Measurements from ENCODE around the gene PIP4K2B. TPM values are rescaled to one million over a fixed set of nuclear protein-coding genes. Genes with fewer than 3 reads are reported as not detected.

The PIP4K2B gene
- total RNA-seq, 4 donors from 2014 or later, result 15.3 to 63.5 (median 23.5) TPM

DNA sequence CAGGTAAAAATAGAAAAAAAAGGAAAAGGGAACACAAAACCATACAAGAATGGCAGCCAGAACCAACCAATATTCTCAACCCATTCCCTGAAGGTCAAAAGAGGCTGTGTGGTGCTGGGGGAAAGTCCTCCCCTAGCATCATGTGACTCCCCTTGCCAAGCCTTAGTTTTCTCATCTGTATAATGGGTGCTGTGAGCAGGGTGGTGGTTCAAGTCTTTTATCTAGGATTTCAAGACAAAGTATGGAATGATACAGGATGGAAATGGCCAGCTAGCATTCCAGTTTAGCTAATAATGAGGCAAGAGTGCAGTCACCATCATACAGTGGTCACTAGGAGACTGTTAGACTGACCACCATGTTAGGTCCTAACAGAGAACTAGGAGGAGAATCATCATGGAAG, 26.1 kb downstream of the PIP4K2B start:
- Histone ChIP-seq H3K4me3 (no peak overlapping the region), H3K27me3 (no peaks in the 10 kb centered on the region), H3K27ac (no peak overlapping the region), H3K36me3 (peaks cover 0 to 74% (median 33%) of the 10 kb centered on the region in 4 donors), H3K9me3 (no peaks in the 10 kb centered on the region), H3K4me1 (no peaks in the 10 kb centered on the region)
- DNase-seq, result no peak
- intact Hi-C loops (cut with DNase I; ENCODE audit: low total_unique reads) (no loop called here), in situ Hi-C loops (cut with MboI; ENCODE audit: low pct_ligation_motif_present in 1 of 4, low pct_unique_long_range_greater_than_20kb in 1 of 4, low sequenced_read_pairs in 3 of 4) (no loop called here)
- TF ChIP-seq EP300 (IDR thresholded peaks at IDR 0.05; ENCODE audit: low read depth) (no peak), POLR2A (IDR thresholded peaks at IDR 0.05) (no peak), POLR2AphosphoS5 (IDR thresholded peaks at IDR 0.05) (no peak)
- TF ChIP-seq, protein P1, sequence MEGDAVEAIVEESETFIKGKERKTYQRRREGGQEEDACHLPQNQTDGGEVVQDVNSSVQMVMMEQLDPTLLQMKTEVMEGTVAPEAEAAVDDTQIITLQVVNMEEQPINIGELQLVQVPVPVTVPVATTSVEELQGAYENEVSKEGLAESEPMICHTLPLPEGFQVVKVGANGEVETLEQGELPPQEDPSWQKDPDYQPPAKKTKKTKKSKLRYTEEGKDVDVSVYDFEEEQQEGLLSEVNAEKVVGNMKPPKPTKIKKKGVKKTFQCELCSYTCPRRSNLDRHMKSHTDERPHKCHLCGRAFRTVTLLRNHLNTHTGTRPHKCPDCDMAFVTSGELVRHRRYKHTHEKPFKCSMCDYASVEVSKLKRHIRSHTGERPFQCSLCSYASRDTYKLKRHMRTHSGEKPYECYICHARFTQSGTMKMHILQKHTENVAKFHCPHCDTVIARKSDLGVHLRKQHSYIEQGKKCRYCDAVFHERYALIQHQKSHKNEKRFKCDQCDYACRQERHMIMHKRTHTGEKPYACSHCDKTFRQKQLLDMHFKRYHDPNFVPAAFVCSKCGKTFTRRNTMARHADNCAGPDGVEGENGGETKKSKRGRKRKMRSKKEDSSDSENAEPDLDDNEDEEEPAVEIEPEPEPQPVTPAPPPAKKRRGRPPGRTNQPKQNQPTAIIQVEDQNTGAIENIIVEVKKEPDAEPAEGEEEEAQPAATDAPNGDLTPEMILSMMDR (IDR thresholded peaks at IDR 0.05), result no peak

DNA sequence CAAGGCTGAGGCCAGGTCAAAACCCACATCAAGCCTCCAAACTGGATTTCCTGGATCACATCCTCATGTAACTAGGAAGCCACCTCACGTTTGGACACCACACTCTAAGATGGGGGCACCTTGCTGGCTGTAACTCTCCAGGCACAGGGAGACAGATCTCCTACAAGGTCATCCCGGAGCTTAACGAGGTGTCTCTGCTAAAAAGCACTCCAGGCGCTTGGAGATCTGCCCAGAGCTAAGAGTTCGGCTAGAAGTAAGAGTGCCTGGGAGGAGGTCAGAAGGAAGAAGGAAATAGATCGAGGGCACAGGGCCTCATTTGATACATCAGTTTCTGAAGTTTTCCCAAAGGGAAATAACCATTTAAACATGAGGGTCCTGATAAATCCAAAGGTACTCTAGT, 30.9 kb downstream of the PIP4K2B start:
- in situ Hi-C loops (cut with MboI; ENCODE audit: low pct_ligation_motif_present in 1 of 4, low pct_unique_long_range_greater_than_20kb in 1 of 4, low sequenced_read_pairs in 3 of 4), result no loop called here
- Histone ChIP-seq H3K36me3 (peaks cover 0 to 58% (median 28%) of the 10 kb centered on the region in 4 donors), H3K4me1 (no peaks in the 10 kb centered on the region), H3K27ac (no peak overlapping the region), H3K4me3 (no peak overlapping the region), H3K27me3 (no peaks in the 10 kb centered on the region), H3K9me3 (no peaks in the 10 kb centered on the region)
- WGBS, 2 donors (ENCODE audit: low coverage in 1 of 2), result 53% methylated on average over 6 of the region's 6 CpGs; no CpG with 5 or more reads in 1 of the 2 donors
- TF ChIP-seq, protein P1 (IDR thresholded peaks at IDR 0.05), result no peak
- no peak for TF ChIP-seq EP300 (IDR thresholded peaks at IDR 0.05; ENCODE audit: low read depth)
- TF ChIP-seq POLR2A (IDR thresholded peaks at IDR 0.05), result no peak
- TF ChIP-seq POLR2AphosphoS5 (IDR thresholded peaks at IDR 0.05), result no peak
- intact Hi-C loops (cut with DNase I; ENCODE audit: low total_unique reads), result no loop called here
- no peak for DNase-seq

DNA sequence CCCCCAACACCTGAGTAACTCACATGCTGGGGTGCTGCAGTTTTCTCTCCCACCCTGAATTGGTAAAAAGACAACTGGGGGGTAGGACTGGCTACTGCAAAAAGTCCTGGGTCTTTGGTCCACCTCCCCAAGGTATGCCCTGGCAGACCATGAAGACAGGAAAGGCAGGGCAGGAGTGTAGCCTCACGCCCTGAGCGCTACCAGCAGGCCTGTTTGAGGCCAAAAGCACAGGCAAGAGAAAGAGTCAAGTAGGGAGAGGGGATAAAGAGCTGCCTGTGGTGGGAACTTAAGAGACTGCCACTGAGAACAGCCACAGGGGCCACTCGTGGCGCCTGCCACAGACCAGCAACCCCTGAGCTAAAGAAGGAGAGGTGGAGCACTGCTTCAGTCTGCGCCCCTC, 33.0 kb downstream of the PIP4K2B start:
- intact Hi-C loops (cut with DNase I; ENCODE audit: low total_unique reads), result no loop called here
- no peak overlapping the region for H3K4me3 ChIP-seq
- in situ Hi-C loops (cut with MboI; ENCODE audit: low pct_ligation_motif_present in 1 of 4, low pct_unique_long_range_greater_than_20kb in 1 of 4, low sequenced_read_pairs in 3 of 4), result no loop called here

DNA sequence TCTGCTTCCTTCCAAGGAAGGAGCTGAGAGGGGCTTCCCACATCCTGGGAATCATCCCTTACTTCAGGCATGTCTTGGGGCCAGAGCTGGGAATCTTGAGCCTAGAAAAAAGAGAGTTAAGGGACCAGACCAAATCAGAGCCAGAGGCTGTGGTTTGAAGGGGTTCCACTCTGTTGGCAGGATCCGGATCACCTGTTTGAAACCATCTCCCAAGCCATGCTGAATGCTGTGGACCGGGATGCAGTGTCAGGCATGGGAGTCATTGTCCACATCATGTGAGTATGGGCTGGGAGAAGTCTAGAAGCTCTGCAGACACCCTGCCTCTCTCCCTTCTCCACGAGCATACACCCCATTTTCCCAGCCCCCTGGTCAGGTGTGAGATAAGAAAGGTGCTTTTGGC, 37.1 kb downstream of the PIP4K2B start:
- H3K27me3 ChIP-seq, result no peaks in the 10 kb centered on the region
- in situ Hi-C loops (cut with MboI; ENCODE audit: low pct_ligation_motif_present in 1 of 4, low pct_unique_long_range_greater_than_20kb in 1 of 4, low sequenced_read_pairs in 3 of 4), result no loop called here
- intact Hi-C loops (cut with DNase I; ENCODE audit: low total_unique reads), result no loop called here
- no peaks in the 10 kb centered on the region for H3K9me3 ChIP-seq
- 85% methylated on average over 3 of the region's 3 CpGs; no CpG with 5 or more reads in 1 of the 2 donors for WGBS, 2 donors (ENCODE audit: low coverage in 1 of 2)
- no peak overlapping the region for H3K4me3 ChIP-seq
- DNase-seq, result no peak
- TF ChIP-seq POLR2AphosphoS5 (IDR thresholded peaks at IDR 0.05) (no peak), EP300 (IDR thresholded peaks at IDR 0.05; ENCODE audit: low read depth) (no peak), POLR2A (IDR thresholded peaks at IDR 0.05) (no peak)
- TF ChIP-seq, protein P1 (IDR thresholded peaks at IDR 0.05), result no peak
- peaks cover 0 to 86% (median 32%) of the 10 kb centered on the region in 4 donors for H3K36me3 ChIP-seq
- H3K4me1 ChIP-seq, result no peaks in the 10 kb centered on the region
- no peak overlapping the region for H3K27ac ChIP-seq

More for the DNA sequence above, 33.0 kb downstream of the PIP4K2B start:
- DNase-seq, result no peak
- no peaks in the 10 kb centered on the region for H3K27me3 ChIP-seq
- H3K27ac ChIP-seq, result no peak overlapping the region
- no peaks in the 10 kb centered on the region for H3K4me1 ChIP-seq
- TF ChIP-seq POLR2AphosphoS5 (IDR thresholded peaks at IDR 0.05) (no peak), EP300 (IDR thresholded peaks at IDR 0.05; ENCODE audit: low read depth) (no peak), POLR2A (IDR thresholded peaks at IDR 0.05) (no peak)
- TF ChIP-seq, protein P1 (IDR thresholded peaks at IDR 0.05), result no peak
- H3K9me3 ChIP-seq, result no peaks in the 10 kb centered on the region
- 87 to 100% methylated on average over 2 to 5 of the region's 5 CpGs for WGBS, 2 donors (ENCODE audit: low coverage in 1 of 2)
- H3K36me3 ChIP-seq, result peaks cover 0 to 59% (median 26%) of the 10 kb centered on the region in 4 donors
